ENCODE measurements around the gene ERRFI1.
"Not testable (repeated sequence)": the region's sequence is repeated elsewhere in the genome, so short reads cannot be mapped to it uniquely, and the experiment has no call there.

ERRFI1 gene, protein sequence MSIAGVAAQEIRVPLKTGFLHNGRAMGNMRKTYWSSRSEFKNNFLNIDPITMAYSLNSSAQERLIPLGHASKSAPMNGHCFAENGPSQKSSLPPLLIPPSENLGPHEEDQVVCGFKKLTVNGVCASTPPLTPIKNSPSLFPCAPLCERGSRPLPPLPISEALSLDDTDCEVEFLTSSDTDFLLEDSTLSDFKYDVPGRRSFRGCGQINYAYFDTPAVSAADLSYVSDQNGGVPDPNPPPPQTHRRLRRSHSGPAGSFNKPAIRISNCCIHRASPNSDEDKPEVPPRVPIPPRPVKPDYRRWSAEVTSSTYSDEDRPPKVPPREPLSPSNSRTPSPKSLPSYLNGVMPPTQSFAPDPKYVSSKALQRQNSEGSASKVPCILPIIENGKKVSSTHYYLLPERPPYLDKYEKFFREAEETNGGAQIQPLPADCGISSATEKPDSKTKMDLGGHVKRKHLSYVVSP

DNA sequence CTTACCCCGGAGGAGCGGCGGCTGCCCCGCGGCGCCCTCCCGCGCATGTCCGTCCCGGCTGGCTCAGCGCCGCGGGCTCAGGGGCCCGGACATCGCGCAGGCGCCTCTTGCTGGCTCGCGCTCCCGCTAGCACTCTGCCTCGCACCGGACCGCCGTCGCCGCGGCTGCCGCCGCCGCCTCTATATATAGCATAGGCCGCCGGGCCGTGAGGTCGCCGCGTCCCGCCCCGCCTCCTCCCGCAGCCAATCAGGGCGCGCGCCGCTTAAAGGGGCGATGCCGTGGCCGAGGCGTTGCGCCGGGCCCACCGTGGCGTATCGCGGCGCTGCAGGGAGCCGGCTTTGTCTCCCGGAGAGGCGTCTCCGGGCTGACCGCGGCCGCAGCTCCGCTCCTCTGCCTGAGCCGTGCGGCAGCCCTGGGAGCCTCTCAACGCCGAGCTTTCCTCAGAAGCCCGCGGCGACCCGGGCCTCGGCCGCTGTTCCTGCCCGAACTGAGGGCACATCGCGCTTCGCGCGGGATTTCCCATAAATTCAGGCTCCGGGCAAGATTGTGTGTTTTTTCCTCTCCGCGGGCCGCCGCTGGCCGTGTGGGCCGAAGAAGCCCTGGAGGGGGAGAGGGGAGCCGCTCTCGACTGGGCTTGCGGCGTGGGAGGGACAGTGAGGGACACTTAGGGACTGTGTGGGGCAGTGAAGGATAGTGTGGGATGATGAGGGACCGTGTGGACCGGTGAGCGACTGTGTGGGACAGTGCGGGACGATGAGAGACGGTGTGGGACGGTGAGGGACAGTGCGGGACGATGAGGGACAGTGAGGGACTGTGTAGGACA, at the start of gene ERRFI1:
TSS of gene ERRFI1 (minus strand) at position 157 of the 823 bp plus-strand sequence. CDS start 10,690 bp downstream, outside the sequence.
- peak; percentile 62 to 79 for DNase-seq (ENCODE audit: extremely low read depth in 1 of 2, low read depth in 1 of 2)

DNA sequence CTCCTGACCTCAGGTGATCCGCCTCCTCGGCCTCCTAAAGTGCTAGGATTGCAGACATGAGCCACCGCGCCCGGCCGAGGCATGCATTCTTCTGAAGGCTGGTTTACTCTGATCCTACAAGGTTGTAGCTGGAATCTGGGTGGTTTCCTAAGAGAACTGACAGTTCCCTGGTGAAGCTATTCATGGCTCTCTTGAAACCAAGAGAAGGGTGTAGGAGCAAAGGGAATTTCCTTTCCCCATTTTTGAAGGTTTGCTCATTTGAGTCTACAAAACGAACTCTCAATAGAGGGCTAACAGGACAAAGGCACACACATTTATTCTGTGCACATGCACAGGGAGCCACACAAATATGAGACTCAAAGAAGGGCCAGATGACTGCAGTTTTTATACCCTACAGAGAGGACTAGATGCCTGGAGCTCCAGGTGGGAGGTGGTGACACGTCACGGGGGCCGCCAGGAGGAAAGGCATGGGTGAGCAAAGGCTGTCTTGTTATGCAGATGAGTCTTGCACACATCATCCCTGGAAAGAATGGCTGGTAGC, 49.5 kb upstream of the ERRFI1 start:
- no peak for DNase-seq (ENCODE audit: extremely low read depth in 1 of 2, low read depth in 1 of 2)

DNA sequence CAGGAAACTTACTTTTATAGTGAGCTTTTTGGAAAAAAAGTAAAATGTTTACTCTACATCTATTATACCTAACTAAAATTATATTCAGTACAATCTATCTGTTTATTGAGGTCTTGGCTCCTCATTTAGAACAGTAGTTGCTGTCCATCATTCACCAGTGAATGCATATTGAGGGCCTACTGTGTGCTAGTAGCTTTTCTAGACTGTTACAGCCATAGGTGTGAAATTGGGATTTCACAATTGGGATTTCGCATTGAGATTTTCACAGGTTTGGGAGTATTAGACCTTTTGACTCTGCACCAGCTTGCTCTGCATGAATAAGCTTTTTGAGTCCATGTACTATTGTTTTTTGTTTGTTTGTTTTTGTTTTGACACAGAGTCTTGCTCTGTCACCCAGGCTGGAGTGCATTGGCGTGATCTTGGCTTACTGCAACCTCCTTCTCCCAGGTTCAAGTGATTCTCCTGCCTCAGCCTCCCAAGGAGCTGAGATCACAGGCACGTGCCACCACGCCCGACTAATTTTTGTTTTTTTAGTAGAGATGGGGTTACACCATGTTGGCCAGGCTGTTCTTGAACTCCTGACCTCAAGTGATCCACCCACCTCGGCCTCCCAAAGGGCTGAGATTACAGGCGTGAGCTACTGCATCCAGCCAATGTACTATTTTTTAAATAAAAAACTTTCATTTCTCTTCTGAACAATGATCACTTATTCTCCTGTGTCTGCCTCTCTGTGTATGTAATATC, 47.2 kb upstream of the ERRFI1 start:
- DNase-seq (ENCODE audit: extremely low read depth in 1 of 2, low read depth in 1 of 2), result no peak

DNA sequence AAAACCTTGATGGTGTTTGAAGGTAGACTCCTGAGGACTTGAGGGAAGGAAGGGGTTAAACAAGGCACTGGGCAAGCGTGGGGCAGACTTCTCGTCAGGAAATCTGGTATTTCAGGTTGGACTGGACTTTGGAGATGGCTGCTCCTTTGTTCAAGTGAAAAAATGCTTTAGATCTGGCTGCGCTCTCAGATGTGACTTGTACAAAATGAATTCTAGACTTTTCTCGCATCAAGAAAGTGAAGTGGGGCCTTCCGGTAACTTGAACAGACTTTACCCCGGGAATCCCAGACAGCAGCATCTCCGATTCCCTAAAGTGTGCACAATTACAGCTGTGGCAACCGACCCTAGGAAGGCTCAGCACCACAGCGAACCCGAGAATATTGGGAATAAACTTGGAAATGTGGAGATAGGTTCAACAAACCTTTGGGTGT, 44.3 kb upstream of the ERRFI1 start:
- no peak for DNase-seq (ENCODE audit: extremely low read depth in 1 of 2, low read depth in 1 of 2)

DNA sequence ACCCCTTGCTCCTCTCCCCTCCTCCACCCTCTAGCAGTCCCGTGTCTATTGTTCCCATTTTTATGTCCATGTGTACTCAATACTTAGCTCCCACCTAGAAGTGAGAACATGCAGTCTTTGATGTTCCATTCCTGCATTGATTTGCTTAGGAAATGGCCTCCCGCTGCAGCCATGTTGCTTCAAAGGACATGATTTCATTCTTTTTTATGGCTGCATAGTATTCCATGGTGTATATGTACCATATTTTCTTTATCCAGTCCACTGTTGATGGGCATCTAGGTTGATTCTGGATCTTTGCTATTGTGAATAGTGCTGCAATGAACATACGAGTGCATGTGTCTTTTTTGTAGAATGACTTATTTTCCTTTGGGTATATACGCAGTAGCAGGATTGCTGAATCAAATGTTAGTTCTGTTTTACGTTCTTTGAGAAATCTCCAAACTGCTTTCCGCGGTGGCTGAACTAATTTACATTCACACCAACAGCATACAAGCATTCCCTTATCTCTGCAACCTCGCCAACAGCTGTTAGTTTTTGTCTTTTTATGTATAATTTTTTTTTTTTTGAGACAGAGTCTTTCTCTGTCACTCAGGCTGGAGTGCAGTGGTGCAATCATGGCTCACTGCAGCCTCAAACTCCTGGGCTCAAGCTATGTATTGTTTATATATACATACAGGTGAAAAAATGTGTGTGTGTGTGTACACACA, 43.7 kb upstream of the ERRFI1 start:
- not testable (repeated sequence) for DNase-seq (ENCODE audit: extremely low read depth in 1 of 2, low read depth in 1 of 2)

DNA sequence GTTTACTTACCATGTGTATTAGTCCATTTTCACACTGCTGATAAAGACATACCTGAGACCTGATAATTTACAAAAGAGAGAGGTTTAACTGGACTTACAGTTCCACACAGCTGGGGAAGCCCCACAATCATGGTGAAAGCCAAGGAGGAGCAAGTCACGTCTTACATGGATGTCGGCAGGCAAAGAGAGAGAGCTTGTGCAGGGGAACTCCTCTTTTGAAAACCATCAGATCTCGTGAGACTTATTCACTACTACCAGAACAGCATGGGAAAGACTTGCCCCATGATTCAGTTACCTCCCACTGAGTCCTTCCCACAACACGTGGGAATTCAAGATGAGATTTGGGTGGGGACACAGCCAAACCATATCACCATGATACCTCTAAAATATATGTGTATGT, 39.3 kb upstream of the ERRFI1 start:
- DNase-seq (ENCODE audit: extremely low read depth in 1 of 2, low read depth in 1 of 2), result no peak

DNA sequence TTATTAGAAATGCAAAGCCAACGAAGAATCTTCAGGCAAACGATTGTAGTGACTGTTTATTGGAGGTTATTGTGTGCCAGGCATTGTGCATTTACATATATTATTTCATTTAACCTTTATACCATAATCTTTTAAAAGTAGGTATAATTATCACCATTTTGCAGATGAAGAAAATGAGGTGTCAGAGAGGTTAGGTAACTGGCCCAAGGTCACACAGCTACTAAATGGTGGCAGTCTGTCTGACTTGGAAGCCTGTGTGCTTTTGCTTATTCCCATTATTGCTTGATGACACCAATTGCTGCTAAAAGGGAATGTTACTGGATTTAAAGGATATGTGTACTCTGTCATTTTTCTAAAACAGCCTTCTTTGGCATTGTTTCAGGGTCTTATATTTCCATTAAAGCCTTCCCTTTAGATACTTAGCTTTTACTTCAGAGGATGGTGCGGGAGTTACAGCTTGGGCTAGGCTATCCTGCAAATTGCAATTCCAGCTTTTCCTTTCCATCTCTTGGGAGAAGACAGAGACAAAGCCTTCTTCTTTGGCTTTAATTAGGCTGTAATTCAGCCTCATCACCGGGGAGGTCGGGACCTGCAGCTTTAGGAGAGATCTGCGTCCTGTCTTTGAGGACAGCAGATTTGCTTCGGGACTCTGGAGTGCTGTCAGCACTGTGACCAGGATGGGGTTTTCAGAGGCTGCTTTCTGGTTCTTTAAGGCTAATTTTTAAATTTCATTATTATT, 37.4 kb upstream of the ERRFI1 start:
- no peak for DNase-seq (ENCODE audit: extremely low read depth in 1 of 2, low read depth in 1 of 2)

DNA sequence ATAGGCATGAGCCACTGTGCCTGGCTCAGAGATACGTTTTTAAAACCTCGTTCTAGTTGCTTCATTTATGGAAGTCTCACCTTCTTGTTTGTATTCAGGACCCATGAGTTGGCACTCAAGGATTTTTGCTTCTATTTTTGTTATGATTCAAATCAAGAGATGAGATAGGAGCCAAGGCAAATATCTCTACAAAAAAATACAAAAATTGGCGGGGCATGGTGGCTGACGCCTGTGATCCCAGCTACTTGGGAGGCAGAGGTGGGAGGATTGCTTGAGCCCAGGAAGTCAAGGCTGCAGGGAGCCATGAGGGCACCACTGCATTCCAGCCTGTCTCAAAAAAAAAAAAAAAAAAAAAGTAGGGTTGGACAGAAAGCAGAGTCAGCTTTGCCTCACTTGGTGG, 36.8 kb upstream of the ERRFI1 start:
- no peak for DNase-seq (ENCODE audit: extremely low read depth in 1 of 2, low read depth in 1 of 2)

DNA sequence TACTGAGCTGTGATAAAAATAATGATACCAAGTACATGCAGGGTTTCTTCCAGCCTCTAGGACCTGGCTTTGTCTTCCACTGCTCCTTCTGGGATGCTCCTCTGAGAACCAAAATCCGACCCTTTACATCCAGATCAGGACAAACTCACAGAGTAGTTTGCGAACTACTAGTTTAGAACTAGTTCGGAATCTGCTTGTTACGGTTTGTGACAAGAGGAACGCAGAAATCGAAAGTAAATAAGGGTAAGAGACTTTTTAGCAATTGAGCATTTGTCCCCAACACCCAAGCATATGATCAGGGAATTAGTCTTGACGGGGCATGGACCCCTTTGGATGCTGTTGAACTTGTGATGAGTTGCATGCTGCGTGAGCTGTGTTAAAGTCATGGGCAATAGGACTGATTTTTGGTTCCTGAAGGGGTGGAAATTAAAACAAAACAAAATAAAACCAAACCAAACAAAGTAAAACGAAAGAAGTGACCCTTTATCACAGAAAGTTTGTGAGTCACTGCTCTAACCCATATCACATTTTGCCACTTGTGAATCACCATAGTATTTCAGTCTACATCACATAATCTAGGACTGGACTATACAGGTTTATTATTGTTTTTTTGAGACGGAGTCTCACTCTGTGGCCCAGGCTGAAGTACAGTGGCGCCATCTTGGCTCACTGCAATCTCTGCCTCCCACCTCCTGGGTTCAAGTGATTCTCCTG, 35.7 kb upstream of the ERRFI1 start:
- DNase-seq (ENCODE audit: extremely low read depth in 1 of 2, low read depth in 1 of 2), result no peak

DNA sequence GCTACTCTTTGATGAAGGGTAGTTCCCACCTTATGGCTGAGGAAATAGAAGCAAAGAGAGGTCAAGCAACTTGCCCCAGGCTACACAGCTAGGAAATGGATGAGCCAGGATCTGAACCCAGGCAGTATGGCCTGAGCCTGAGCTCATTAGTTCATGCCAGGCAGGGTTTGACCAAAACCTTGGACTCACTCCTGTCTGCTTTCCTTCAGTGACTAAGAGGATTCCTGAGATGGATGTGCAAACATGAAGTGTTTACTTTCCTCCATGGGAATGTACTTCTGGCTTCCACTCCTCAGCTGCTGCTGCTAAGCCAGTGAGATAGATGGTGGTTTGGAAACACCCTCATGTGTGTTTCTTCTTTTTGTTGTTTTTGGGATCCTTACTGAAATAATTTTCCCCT, 35.1 kb upstream of the ERRFI1 start:
- no peak for DNase-seq (ENCODE audit: extremely low read depth in 1 of 2, low read depth in 1 of 2)

DNA sequence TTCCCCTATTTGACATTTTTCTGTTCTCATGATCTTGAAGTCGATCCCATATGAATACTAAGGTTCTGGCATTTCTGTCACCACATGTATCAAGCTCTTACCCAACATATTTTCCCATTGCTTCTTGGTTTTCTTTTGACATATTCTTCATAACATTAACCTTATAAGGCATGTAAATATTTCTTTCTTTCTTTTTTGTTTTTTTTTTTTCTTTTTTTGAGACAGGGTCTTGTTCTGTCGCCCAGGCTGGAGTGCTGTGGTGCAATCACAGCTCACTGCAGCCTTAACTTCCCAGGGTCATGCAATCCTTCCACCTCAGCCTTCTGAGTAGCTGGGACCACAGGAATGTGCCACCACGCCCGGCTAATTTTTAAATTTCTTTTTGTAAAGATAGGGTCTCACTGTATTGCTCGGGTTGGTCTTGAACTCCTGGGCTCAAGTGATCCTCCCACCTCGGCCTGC, 33.1 kb upstream of the ERRFI1 start:
- DNase-seq (ENCODE audit: extremely low read depth in 1 of 2, low read depth in 1 of 2), result no peak

DNA sequence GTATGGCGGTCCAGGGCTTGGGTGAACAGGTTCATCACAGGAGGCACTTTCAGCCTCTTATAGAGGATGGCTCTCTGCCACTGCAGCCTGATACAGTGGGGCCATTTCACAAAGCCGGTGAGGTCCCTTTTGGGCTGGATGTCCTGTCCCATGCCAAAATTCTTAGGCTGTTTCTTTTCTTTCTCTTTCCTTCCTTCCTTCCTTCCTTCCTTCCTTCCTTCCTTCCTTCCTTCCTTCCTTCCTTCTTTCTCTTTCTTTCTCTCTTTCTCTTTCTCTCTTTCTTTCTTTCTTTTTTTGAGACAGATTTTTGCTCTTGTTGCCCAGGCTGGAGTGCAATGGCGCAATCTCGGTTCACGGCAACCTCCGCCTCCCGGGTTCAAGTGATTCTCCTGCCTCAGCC, 31.7 kb upstream of the ERRFI1 start:
- not testable (repeated sequence) for DNase-seq (ENCODE audit: extremely low read depth in 1 of 2, low read depth in 1 of 2)

DNA sequence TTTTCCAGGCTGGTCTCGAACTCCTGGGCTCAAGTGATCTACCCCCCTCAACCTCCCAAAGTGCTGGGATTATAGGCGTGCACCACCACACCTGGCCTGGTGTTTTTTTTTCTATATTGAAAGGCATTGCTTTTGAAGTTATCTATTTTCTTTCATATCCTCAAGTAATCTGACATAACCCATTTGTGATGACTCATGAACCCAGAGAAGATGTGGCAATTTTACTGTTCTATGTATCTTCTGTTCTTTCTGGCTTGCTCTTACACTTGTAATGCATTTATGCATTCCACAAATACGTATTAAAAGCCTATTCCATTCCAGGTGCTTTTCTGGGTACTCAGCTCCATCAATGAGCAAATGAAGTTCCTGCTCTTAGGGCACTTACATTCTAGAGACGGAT, 29.9 kb upstream of the ERRFI1 start:
- no peak for DNase-seq (ENCODE audit: extremely low read depth in 1 of 2, low read depth in 1 of 2)

DNA sequence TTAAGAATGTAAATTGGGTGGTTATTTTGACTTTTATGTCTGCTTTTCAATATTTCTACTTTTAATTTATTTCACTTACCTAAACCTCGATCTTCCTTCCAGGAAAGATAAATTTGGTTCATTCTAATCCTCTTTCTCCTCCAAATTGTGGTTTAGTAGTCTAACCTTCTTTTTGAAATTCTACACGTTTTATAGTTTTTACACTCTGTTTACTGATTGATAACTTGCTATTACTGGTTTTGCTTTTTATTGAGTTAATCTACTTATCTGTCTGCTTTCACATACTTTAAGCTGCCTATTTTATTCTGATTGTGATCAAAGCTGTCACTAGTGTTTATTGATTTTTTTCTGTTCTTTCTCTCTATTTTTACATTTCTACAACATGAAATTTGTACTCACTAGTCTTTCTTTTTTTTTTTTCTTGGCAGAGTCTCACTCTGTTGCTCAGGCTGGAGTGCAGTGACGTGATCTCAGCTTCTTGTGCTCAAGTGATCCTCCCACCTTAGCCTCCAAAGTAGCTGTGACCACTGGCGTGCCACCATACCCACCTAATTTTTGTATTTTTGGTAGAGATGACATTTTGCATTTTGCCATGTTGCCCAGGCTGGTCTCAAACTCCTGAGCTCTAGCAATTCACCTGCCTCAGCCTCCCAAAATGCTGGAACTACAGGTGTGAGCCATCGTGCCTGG, 27.9 kb upstream of the ERRFI1 start:
- no peak for DNase-seq (ENCODE audit: extremely low read depth in 1 of 2, low read depth in 1 of 2)

DNA sequence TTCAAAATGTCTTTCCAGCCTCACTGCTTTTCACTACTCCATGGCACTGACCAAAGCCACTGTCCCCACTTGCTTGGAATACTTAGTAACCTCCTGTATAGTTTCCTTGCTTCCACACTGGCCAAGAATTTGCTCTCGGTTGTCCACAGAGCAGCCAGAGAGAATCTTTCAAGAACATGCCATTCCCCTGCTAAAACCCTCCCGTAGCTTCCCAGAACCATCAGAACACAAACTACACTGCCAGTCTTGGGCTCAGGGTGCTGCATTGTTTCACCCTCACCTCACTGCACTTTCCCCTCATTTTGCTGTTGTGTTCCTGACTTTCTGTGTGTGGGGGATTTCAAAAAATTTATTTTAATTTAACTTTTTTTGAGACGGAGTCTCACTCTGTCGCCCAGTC, 25.5 kb upstream of the ERRFI1 start:
- DNase-seq (ENCODE audit: extremely low read depth in 1 of 2, low read depth in 1 of 2), result no peak

DNA sequence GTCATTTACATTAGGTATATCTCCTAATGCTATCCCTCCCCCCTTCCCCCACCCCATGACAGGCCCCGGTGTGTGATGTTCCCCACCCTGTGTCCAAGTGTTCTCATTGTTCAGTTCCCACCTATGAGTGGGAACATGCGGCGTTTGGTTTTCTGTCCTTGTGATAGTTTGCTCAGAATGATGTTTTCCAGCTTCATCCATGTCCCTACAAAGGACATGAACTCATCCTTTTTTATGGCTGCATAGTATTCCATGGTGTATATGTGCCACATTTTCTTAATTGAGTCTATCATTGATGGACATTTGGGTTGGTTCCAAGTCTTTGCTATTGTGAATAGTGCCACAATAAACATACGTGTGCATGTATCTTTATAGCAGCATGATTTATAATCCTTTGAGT, 23.1 kb upstream of the ERRFI1 start:
- DNase-seq (ENCODE audit: extremely low read depth in 1 of 2, low read depth in 1 of 2), result not testable (repeated sequence)

DNA sequence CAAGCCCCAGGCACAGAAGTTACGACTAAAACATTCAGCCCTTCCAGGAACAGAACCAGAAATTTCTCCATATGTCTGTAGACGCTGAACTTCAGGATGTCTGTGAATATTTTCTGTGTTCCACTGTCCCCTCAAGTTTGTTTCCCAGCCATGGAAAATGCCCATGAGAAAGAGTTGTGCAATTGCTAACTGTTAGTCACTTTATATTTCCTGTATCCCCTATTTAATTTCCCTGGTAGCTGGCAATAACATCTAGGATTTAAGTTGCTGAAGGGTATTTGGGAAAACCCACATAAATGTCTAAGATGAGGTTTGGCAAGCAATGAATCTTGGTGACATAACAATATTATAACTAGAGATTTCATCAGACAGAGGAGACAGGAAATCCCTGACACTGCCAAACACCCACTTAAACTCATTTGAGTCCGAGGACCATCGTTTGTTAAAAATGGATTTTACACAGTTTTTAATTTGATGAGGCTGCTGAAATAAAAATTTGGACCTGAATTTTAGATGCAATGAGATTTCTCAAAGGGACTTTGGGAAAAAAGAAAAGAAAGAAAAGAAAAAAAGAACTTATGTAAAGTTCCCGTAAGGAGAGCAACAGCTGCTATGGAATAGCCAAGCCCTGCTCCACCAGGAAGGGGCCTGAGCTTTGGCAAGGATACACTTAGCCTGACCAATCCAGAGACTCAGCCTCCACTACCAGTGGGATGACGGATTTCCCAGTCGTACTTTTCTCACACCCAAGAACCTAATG, 21.8 kb upstream of the ERRFI1 start:
- no peak for DNase-seq (ENCODE audit: extremely low read depth in 1 of 2, low read depth in 1 of 2)

DNA sequence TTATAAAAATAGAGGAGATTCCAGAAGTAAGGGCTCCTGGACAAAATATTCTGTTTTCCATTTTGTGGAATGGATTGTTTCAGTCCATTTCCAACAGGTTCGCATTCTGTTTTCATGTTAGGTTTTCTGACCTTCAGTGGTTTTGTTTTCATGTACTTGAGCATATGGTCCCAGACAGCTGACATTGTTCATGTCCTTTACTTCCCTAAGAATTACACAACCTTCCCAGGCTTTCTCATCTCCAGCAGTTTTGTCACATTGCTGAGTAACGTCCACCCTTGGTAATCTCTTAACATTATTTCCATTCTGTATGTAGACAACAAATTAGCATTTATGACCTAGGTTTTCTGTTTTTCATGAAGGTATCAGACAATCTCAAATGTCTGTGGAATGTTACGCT, 21.0 kb upstream of the ERRFI1 start:
- no peak for DNase-seq (ENCODE audit: extremely low read depth in 1 of 2, low read depth in 1 of 2)

Measured in activated CD8-positive, alpha-beta memory T cell treated with anti-CD3 and anti-CD28 coated beads for 1 hour (primary cell).